Tongue (tissue), 2 donors: ENCODE data around the gene EPB41. TPM values are rescaled to one million over a fixed set of nuclear protein-coding genes. Genes with fewer than 3 reads are reported as not detected.
"Not testable (repeated sequence)": the region's sequence is repeated elsewhere in the genome, so short reads cannot be mapped to it uniquely, and the experiment has no call there.

Experiments used
- DNase-seq: peaks from one replicate; pipeline ENCODE4 v3.0.0-alpha.2; 2015
- total RNA-seq: library from RNA; depleted of rRNA; stranded (reverse); fragments of >200 nt; gene quantifications from one replicate; pipeline ENCODE4 v1.2.3, GENCODE V29; 2014

Gene EPB41
- total RNA-seq, 1 donor from 2014 or later = 27.7 TPM

DNA sequence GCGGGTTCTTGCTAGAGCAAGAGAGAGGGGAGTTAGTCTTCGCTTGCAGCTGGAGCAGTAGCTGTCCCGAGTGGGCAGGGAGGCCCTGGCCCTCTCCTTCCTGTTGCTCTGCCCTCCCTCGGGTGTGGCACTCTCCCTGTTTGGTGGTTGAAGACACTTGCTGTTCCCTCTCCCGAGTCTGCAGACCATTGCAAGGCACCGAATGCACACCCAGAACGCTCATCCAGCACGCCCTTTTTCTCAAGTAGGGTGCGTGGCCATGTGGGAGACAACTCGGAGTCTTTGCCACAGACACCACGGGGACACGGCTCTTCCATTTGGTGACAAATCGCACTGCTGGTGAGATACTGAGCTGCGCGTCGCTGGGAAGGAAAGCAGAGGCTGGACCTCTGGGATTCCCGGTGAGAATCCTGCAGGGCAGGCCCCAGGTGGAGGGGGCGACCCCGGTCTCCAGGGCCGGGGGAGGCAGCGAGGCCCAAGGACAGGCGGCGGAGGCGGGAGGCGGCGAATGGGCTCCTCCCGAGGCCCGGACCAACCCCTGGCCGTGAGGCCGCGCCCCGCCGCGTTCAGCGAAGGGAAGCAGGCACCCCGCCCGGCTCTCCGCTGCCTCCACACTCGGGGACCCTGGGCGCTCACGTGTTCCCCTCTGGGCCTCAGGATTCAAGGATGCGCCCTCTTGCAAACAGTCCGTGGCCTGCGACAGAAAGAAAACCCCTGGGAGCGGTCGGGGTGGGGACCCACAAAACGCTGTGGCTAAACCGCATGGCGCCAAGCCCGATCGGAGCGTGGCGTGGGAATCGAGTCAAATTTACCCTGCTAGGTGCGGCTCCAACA lies 219.7 kb downstream of the EPB41 start:
- DNase-seq = no peak

GRCh38 chr1:29134695-29135028 lies 220.3 kb downstream of the EPB41 start:
- DNase-seq = no peak

GRCh38 chr1:29136391-29136915 lies 222.1 kb downstream of the EPB41 start:
- no peak for DNase-seq

DNA sequence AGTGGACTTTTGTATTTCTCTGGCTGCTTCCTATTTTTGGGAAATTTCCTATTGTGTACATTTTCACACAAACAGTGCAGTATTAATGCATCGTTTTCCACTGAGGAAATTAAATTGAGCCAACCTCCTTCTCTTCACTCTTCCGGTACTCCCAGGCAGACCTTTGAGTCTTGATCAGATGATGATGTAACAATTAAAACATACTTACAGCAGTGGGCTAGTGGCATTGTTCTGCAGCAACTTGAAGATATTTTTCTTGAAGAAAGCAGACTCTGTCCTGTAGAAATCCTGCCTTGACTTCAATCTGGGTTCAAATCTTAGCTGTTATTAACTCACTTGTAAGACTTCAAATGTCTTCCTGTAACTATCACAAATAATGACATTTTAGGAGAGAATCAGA lies 228.3 kb downstream of the EPB41 start:
- DNase-seq = no peak

GRCh38 chr1:29144178-29144577 lies 229.8 kb downstream of the EPB41 start:
- no peak for DNase-seq

DNA sequence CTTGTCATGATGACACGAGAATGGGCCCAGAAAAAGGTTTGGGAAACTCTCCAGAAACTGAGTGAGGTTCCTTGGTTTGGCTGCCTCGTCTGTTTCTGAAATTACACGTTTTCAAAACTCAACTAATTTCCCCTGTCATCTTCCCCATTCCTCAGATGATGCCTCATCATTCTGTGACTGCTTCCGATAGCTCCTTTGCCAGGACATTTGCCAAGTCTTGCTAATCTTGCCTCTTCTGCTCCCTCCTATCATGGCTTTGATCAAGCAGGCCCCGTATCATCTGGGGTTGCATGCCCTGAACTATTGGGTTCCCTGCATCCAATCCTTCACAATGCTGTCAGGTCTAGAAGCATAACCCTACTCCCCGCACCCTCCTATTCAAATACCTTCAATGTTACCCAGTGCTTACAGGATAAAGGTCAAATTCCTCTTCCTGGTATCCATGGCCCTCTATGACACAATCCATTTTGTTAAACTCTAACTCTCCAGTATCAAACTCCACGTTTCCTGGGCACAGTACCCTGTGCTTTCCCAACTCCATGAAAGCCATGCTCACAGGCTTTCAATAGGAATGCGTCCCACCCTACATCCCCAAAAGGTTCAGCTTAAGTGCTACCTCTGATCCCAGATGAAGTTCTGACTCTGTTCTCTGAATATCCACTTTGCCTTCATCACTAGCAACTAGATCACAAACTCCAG lies 231.5 kb downstream of the EPB41 start:
- DNase-seq = no peak

GRCh38 chr1:29148656-29149491 lies 234.5 kb downstream of the EPB41 start:
- no peak for DNase-seq

DNA sequence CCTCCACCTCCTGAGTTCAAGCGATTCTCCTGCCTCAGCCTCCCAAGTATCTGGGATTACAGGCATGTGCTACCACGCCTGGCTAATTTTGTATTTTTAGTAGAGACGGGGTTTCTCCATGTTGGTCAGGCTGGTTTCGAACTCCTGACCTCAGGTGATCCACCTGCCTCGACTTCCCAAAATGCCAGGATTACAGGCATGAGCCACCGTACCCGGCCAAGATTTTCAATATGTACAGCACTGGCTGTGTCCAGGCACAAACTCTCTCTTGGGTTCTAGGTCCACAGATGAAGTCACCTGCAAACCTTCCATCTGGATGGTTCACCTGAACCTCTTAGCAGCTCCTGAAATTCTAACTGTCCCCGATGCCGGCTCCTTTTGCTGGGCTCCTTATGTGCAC lies 236.0 kb downstream of the EPB41 start:
- not testable (repeated sequence) for DNase-seq

- no peak for DNase-seq
Observed at GRCh38 chr1:29152046-29152805, 237.9 kb downstream of the EPB41 start.

GRCh38 chr1:29156543-29157268 lies 242.3 kb downstream of the EPB41 start:
- peak; percentile 24 for DNase-seq

DNA sequence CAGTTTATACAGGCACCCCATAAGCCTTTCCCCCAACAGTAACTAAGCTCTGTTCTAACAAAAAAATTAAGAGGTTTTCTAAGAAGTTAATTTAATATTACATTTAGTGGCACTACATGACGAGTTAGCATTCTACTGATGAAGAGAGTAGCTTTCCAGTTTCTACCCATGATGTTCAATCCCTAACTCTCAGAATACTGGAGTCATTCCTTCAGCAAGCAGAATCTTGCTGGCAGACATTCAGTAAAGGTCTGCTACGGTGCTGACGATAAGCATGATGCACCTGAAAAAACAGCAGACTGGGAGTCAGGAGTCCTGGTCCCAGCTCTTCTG lies 242.9 kb downstream of the EPB41 start:
- no peak for DNase-seq

GRCh38 chr1:29159773-29160172 lies 245.4 kb downstream of the EPB41 start:
- no peak for DNase-seq

GRCh38 chr1:29162025-29162424 lies 247.7 kb downstream of the EPB41 start:
- no peak for DNase-seq

- no peak for DNase-seq
Observed at GRCh38 chr1:29162476-29163138, 248.2 kb downstream of the EPB41 start.

DNA sequence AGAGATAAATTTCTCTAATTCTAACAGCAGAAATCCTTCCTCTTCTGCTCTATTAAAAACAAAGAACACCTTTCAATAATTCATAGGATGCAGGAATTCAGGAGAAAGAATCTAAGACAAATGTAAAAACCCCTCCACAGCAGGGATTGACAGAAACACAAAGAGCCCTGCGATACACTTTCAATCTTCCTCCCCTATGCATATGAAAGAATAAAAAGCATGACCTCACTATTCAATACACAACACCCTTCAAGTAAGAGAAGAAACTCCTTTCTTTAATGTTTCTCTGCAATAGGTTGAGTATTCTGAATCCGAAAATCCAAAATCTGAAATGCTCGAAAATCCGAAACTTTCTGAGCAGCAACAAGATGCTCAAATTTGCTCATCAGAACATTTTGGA lies 250.2 kb downstream of the EPB41 start:
- DNase-seq = no peak

GRCh38 chr1:29166291-29166878 lies 252.0 kb downstream of the EPB41 start:
- no peak for DNase-seq

- DNase-seq = no peak
Observed at GRCh38 chr1:29167904-29168303, 253.5 kb downstream of the EPB41 start.
